Measurements from ENCODE around the gene OXCT2.

DNA sequence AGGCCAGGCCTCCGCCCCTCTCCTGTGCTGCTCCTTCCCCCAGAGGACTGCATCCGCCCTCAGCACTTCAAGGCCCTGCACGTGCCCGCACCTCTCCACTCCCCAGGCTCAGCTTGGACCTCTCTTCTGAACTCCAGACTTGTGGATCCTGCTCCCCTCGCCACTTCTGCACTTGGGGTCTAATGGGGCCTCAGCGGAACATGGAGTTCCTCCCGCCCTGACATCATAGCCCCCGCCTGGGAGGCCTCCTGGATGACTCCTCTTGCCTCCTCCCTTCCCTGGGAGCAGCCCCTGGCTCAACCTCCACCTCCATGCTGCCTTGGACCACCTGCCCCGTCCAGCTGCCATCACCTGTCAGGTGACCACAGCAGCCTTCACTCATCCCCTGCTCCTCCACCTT is 10.1 kb downstream of the OXCT2 start:
- TF ChIP-seq GATA2 (IDR thresholded peaks at IDR 0.05; ENCODE audit: low read depth, low read length) (no peak), GATA3 (IDR thresholded peaks at IDR 0.05; ENCODE audit: low read depth, low read length) (no peak)

Measured in SH-SY5Y (cell line).